Activated T-cell treated with anti-CD3 and anti-CD28 coated beads, Interleukin-2, amount 50 U/mL, for 48 hours (primary cell): ENCODE measurements around the gene NTSR1.
"Not testable (repeated sequence)": the region's sequence is repeated elsewhere in the genome, so short reads cannot be mapped to it uniquely, and the experiment has no call there.

Source experiments
- DNase-seq, 2 experiments: peaks; one replicate each; pipeline ENCODE4 v3.0.0-alpha.2; 2020

The NTSR1 gene

GRCh38 chr20:62675156-62675876, 33.3 kb upstream of the NTSR1 start:
- no peak for DNase-seq

- DNase-seq: no peak
These were observed 32.8 kb upstream of the NTSR1 start for GRCh38 chr20:62675877-62676260.

- no peak for DNase-seq
These were observed 31.7 kb upstream of the NTSR1 start for GRCh38 chr20:62676976-62677375.

- no peak for DNase-seq
These were observed 31.0 kb upstream of the NTSR1 start for GRCh38 chr20:62677678-62678077.

GRCh38 chr20:62678553-62678952, 30.1 kb upstream of the NTSR1 start:
- no peak for DNase-seq

GRCh38 chr20:62679978-62680589, 28.6 kb upstream of the NTSR1 start:
- no peak for DNase-seq

GRCh38 chr20:62682912-62683517, 25.6 kb upstream of the NTSR1 start:
- no peak for DNase-seq

GRCh38 chr20:62683660-62684322, 24.8 kb upstream of the NTSR1 start:
- DNase-seq: not testable (repeated sequence)

GRCh38 chr20:62684981-62685380, 23.7 kb upstream of the NTSR1 start:
- no peak for DNase-seq

- no peak for DNase-seq
These were observed 22.7 kb upstream of the NTSR1 start for GRCh38 chr20:62685781-62686555.

GRCh38 chr20:62686869-62687830, 21.5 kb upstream of the NTSR1 start:
- no peak for DNase-seq

GRCh38 chr20:62688083-62688482, 20.6 kb upstream of the NTSR1 start:
- no peak for DNase-seq

- no peak for DNase-seq
These were observed 19.7 kb upstream of the NTSR1 start for GRCh38 chr20:62688855-62689460.

GRCh38 chr20:62689861-62690260, 18.8 kb upstream of the NTSR1 start:
- DNase-seq: no peak

GRCh38 chr20:62690261-62690820, 18.3 kb upstream of the NTSR1 start:
- DNase-seq: no peak

- no peak for DNase-seq
These were observed 17.1 kb upstream of the NTSR1 start for GRCh38 chr20:62691487-62691886.

GRCh38 chr20:62692176-62692575, 16.5 kb upstream of the NTSR1 start:
- no peak for DNase-seq

- DNase-seq: no peak
These were observed 15.7 kb upstream of the NTSR1 start for GRCh38 chr20:62692801-62693523.

- no peak for DNase-seq
These were observed 15.1 kb upstream of the NTSR1 start for GRCh38 chr20:62693524-62693922.

- DNase-seq: no peak
These were observed 14.5 kb upstream of the NTSR1 start for GRCh38 chr20:62694106-62694505.
